K562 (cell line): Measurements from ENCODE around the gene JADE2. TPM values are rescaled to one million over a fixed set of nuclear protein-coding genes. Genes with fewer than 3 reads are reported as not detected.
A peak's percentile ranks its signal among the peaks of the same experiment; 100 is the strongest.

Experiments
- CEBPG ChIP-seq, 3 experiments: fragments of 200-800 bp in 1 of 3; sonication (Bioruptor generic) in 1 of 3; sonication (generic) in 1 of 3; formaldehyde crosslinking in 1 of 3; IDR thresholded peaks in 2 of 3; conservative IDR thresholded peaks in 1 of 3; 2 replicates each; pipeline versions ENCODE4 v1.6.1 to v1.8.0; 2016 to 2022; ENCODE audit warnings: missing compliant biosample characterization in 2 of 3, missing genetic modification characterization in 2 of 3, mild to moderate bottlenecking in 1 of 3, missing genetic modification reagents in 1 of 3
- DDX20 ChIP-seq: fragments of 450-650 bp; IDR thresholded peaks from 2 replicates; pipeline ENCODE4 v1.6.1; 2016; ENCODE audit warnings: missing genetic modification characterization, low read depth, mild to moderate bottlenecking, missing compliant biosample characterization, moderate library complexity
- JUN ChIP-seq, 2 experiments: sonication (generic) in 1 of 2; formaldehyde crosslinking in 1 of 2; IDR thresholded peaks; 2 replicates each; pipeline versions ENCODE4 v1.6.1 to v1.8.0; 2012 to 2022; ENCODE audit warnings: borderline replicate concordance in 2 of 2, mild to moderate bottlenecking in 2 of 2, improper control_type of control experiment in 1 of 2, low read depth in 1 of 2, low read length in 1 of 2, missing genetic modification reagents in 1 of 2
- NCOA2 ChIP-seq, 2 experiments: fragments of 450-650 bp; IDR thresholded peaks; 2 replicates each; pipeline ENCODE4 v1.6.1; 2018; ENCODE audit warnings: mild to moderate bottlenecking in 2 of 2, moderate library complexity in 1 of 2; ENCODE audit not compliant: partially characterized antibody in 2 of 2
- NKRF ChIP-seq: fragments of 450-650 bp; IDR thresholded peaks from 2 replicates; pipeline ENCODE4 v1.6.1; 2016; ENCODE audit warnings: borderline replicate concordance
- NR2C1 ChIP-seq, 2 experiments: fragments of 450-650 bp; IDR thresholded peaks; 2 replicates each; pipeline ENCODE4 v1.6.1; 2017; ENCODE audit warnings: mild to moderate bottlenecking in 2 of 2, antibody characterized with exemption in 1 of 2, inconsistent platforms in 1 of 2, missing compliant biosample characterization in 1 of 2, missing genetic modification characterization in 1 of 2
- PHB2 ChIP-seq: fragments of 450-650 bp; IDR thresholded peaks from 2 replicates; pipeline ENCODE4 v1.6.1; 2017; ENCODE audit warnings: low read depth
- RNF2 ChIP-seq: sonication (generic); IDR thresholded peaks from 2 replicates; pipeline ENCODE4 v1.6.1; 2016
- YBX1 ChIP-seq: fragments of 450-650 bp; IDR thresholded peaks from 2 replicates; pipeline ENCODE4 v1.7.1; 2016; ENCODE audit warnings: mild to moderate bottlenecking
- ZNF436 ChIP-seq: fragments of 250-450, 450-650 bp; sonication (Bioruptor Pico); formaldehyde crosslinking; IDR thresholded peaks from 2 replicates; pipeline ENCODE4 v1.7.0; 2020; ENCODE audit warnings: mild to moderate bottlenecking
- ZNF551 ChIP-seq: fragments of 250-450 bp; sonication (Bioruptor Pico); IDR thresholded peaks from 2 replicates; pipeline ENCODE4 v1.5.0; 2021; ENCODE audit warnings: mild to moderate bottlenecking, moderate library complexity
- ZNF707 ChIP-seq: fragments of 250-450 bp; sonication (Bioruptor Pico); conservative IDR thresholded peaks from 2 replicates; pipeline ENCODE4 v1.8.0; 2022; ENCODE audit warnings: inconsistent platforms, mild to moderate bottlenecking, moderate library complexity
- polyA plus RNA-seq, 8 experiments: library from polyadenylated mRNA; depleted of rRNA in 4 of 8; stranded (reverse) in 5 of 8; unstranded in 3 of 8; fragments of >200 nt; fragmentation: Nextera tagmentation in 2 of 8; fragmentation: Illumina TruSeq in 1 of 8; extraction: Ambion mirVana in 2 of 8; extraction: Trizol in 1 of 8; gene quantifications; 2 replicates each; pipeline versions ENCODE4 v1.2.1 to v1.2.3, GENCODE V29; 2011 to 2014; ENCODE audit warnings: inconsistent platforms in 1 of 8, missing spikeins in 1 of 8
- total RNA-seq, 7 experiments: library from RNA; depleted of rRNA in 6 of 7; stranded (reverse); fragments of >200 nt in 6 of 7; fragmentation: Illumina TruSeq in 2 of 7; extraction: Trizol in 2 of 7; gene quantifications; 2 replicates each; pipeline versions ENCODE4 v1.2.1 to v1.2.3, GENCODE V29; 2011 to 2021; ENCODE audit warnings: low replicate concordance in 1 of 7
- TF ChIP-seq, protein P1 (sequence below): fragments of 450-650 bp; IDR thresholded peaks from one replicate; pipeline ENCODE4 v1.6.1; 2018; ENCODE audit warnings: mild to moderate bottlenecking, moderate library complexity; ENCODE audit not compliant: partially characterized antibody
- TF ChIP-seq, protein P2 (sequence below): fragments of 250-450 bp; sonication (Bioruptor Pico); IDR thresholded peaks from 2 replicates; pipeline ENCODE4 v1.4.0; 2020

The JADE2 gene
- total and polyA plus RNA-seq, 9 of the 15 experiments (the other 6 are each of a cell fraction or from before 2014, with no cell fraction given) = 0.50 to 23.3 (median 9.1) TPM

- TF ChIP-seq, protein P1, sequence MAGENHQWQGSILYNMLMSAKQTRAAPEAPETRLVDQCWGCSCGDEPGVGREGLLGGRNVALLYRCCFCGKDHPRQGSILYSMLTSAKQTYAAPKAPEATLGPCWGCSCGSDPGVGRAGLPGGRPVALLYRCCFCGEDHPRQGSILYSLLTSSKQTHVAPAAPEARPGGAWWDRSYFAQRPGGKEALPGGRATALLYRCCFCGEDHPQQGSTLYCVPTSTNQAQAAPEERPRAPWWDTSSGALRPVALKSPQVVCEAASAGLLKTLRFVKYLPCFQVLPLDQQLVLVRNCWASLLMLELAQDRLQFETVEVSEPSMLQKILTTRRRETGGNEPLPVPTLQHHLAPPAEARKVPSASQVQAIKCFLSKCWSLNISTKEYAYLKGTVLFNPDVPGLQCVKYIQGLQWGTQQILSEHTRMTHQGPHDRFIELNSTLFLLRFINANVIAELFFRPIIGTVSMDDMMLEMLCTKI = no peak
- no peak for TF ChIP-seq ZNF551 (CRISPR knock-in tag)
- no peak for TF ChIP-seq NCOA2 (IDR thresholded peaks at IDR 0.05; ENCODE audit: partially characterized antibody in 2 of 2)
- no peak for TF ChIP-seq DDX20
- 0 out of 2 replicates have a peak, but pooled peaks have one; percentile 4 for TF ChIP-seq JUN (IDR thresholded peaks at IDR 0.05; ENCODE audit: borderline replicate concordance, low read depth, low read length)
- no peak for TF ChIP-seq JUN (CRISPR knock-in tag; IDR thresholded peaks at IDR 0.05; ENCODE audit: borderline replicate concordance)
- no peak for TF ChIP-seq PHB2
- TF ChIP-seq CEBPG (CRISPR knock-in tag; IDR thresholded peaks at IDR 0.05) = peak; percentile 87
- TF ChIP-seq CEBPG (tag; conservative IDR thresholded peaks at IDR 0.05 in 1 of 2, IDR thresholded peaks at IDR 0.05 in 1 of 2) = peak; percentile 17 to 96; a peak in 2 of 4 replicates
- TF ChIP-seq NR2C1 (IDR thresholded peaks at IDR 0.05) = no peak
- peak; percentile 48; the same call in 1 of the 2 replicates for TF ChIP-seq NR2C1 (tag; IDR thresholded peaks at IDR 0.05)
- no peak for TF ChIP-seq ZNF436 (CRISPR knock-in tag)
- no peak for TF ChIP-seq ZNF707 (CRISPR knock-in tag)
- TF ChIP-seq, protein P2, sequence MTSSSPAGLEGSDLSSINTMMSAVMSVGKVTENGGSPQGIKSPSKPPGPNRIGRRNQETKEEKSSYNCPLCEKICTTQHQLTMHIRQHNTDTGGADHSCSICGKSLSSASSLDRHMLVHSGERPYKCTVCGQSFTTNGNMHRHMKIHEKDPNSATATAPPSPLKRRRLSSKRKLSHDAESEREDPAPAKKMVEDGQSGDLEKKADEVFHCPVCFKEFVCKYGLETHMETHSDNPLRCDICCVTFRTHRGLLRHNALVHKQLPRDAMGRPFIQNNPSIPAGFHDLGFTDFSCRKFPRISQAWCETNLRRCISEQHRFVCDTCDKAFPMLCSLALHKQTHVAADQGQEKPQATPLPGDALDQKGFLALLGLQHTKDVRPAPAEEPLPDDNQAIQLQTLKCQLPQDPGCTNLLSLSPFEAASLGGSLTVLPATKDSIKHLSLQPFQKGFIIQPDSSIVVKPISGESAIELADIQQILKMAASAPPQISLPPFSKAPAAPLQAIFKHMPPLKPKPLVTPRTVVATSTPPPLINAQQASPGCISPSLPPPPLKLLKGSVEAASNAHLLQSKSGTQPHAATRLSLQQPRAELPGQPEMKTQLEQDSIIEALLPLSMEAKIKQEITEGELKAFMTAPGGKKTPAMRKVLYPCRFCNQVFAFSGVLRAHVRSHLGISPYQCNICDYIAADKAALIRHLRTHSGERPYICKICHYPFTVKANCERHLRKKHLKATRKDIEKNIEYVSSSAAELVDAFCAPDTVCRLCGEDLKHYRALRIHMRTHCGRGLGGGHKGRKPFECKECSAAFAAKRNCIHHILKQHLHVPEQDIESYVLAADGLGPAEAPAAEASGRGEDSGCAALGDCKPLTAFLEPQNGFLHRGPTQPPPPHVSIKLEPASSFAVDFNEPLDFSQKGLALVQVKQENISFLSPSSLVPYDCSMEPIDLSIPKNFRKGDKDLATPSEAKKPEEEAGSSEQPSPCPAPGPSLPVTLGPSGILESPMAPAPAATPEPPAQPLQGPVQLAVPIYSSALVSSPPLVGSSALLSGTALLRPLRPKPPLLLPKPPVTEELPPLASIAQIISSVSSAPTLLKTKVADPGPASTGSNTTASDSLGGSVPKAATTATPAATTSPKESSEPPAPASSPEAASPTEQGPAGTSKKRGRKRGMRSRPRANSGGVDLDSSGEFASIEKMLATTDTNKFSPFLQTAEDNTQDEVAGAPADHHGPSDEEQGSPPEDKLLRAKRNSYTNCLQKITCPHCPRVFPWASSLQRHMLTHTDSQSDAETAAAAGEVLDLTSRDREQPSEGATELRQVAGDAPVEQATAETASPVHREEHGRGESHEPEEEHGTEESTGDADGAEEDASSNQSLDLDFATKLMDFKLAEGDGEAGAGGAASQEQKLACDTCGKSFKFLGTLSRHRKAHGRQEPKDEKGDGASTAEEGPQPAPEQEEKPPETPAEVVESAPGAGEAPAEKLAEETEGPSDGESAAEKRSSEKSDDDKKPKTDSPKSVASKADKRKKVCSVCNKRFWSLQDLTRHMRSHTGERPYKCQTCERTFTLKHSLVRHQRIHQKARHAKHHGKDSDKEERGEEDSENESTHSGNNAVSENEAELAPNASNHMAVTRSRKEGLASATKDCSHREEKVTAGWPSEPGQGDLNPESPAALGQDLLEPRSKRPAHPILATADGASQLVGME (CRISPR knock-in tag) = no peak
- no peak for TF ChIP-seq YBX1
- TF ChIP-seq NKRF = no peak
- no peak for TF ChIP-seq RNF2
These were observed 83.9 kb downstream of the JADE2 start (continued) for GRCh38 chr5:134609232-134609851.
